HCT116 (cell line): ENCODE data around the gene BBS9. TPM values are rescaled to one million over a fixed set of nuclear protein-coding genes. Genes with fewer than 3 reads are reported as not detected.

Experiments used
- ATAC-seq: fragments of 200-7000 bp; cut with Tn5 transposase; 2 replicates; pipeline ENCODE4 v1.9.1; 2020; ENCODE audit warnings: mild to moderate bottlenecking, moderate library complexity
- BruUV-seq: library from RNA; stranded (reverse); fragments of 400-500 nt; replicated peaks from 2 replicates; lab custom pipeline; 2021; lab: Mats Ljungman, UMichigan
- CTCF ChIA-PET: fragments of 300-600 bp; sonication (Branson Sonifier 250); formaldehyde crosslinking; loops from one replicate; lab custom pipeline; 2021; ENCODE audit warnings: antibody characterized with exemption; lab: Charles Lee
- POLR2A ChIA-PET: fragments of 300-600, 350-600 bp; sonication (Branson Sonifier 250); formaldehyde crosslinking; loops from one replicate; lab custom pipeline; 2021; ENCODE audit warnings: antibody characterized with exemption; lab: Charles Lee
- RAD21 ChIA-PET, 2 experiments: fragments of 300-600 bp; sonication (Branson Sonifier 250); formaldehyde crosslinking; loops; one replicate each; lab custom pipeline; 2023; ENCODE audit warnings: low total read pairs in 2 of 2; ENCODE audit not compliant: uncharacterized antibody in 2 of 2, unreplicated experiment in 2 of 2, low non-redundant PET in 1 of 2; lab: Charles Lee
- DNase-seq: peaks from one replicate; pipeline ENCODE4 v3.0.0-alpha.2; 2010; ENCODE audit warnings: low read depth, low spot score
- H2AFZ ChIP-seq: fragments of 200-600 bp; shearing (Covaris generic), sonication (generic); 2 replicates; pipeline ENCODE4 v1.6.1; 2017; ENCODE audit warnings: low read depth, mixed run types, mixed read lengths, antibody characterized with exemption, low read length; ENCODE audit not compliant: poor library complexity, severe bottlenecking
- H3K27ac ChIP-seq: 2 replicates; pipeline ENCODE4 v1.5.1; 2012; ENCODE audit warnings: low read depth, low read length
- H3K27me3 ChIP-seq: fragments of 200-600 bp; sonication (generic); 2 replicates; pipeline ENCODE4 v1.6.1; 2016; ENCODE audit warnings: mixed run types, low read length, mixed read lengths; ENCODE audit not compliant: insufficient read depth
- H3K36me3 ChIP-seq, 2 experiments: fragments of 200-500 bp in 1 of 2; fragments of 200-600 bp in 1 of 2; sonication (Bioruptor generic) in 1 of 2; sonication (generic) in 1 of 2; 2 replicates each; pipeline versions ENCODE4 v1.5.1 to v1.6.1; 2014 to 2016; ENCODE audit warnings: low read length in 2 of 2, inconsistent platforms in 1 of 2, mixed read lengths in 1 of 2, mixed run types in 1 of 2; ENCODE audit not compliant: insufficient read depth in 2 of 2, control insufficient read depth in 1 of 2
- H3K4me1 ChIP-seq, 2 experiments: fragments of 200-600 bp in 1 of 2; sonication (generic) in 1 of 2; 2 replicates each; pipeline versions ENCODE4 v1.5.1 to v1.6.1; 2012 to 2017; ENCODE audit warnings: low read length in 2 of 2, inconsistent platforms in 1 of 2, mild to moderate bottlenecking in 1 of 2, mixed read lengths in 1 of 2, mixed run types in 1 of 2, moderate library complexity in 1 of 2; ENCODE audit not compliant: insufficient read depth in 2 of 2, control insufficient read depth in 1 of 2
- H3K4me2 ChIP-seq: fragments of 200-600 bp; sonication (generic); 2 replicates; pipeline ENCODE4 v1.6.1; 2017; ENCODE audit warnings: mixed run types, low read length, mixed read lengths
- H3K4me3 ChIP-seq, 2 experiments: fragments of 200-600 bp in 1 of 2; sonication (generic) in 1 of 2; replicated peaks in 1 of 2; 2 replicates each; pipeline ENCODE4 v1.5.1; 2011 to 2016; ENCODE audit warnings: low read length in 2 of 2, control low read depth in 1 of 2, low read depth in 1 of 2, mild to moderate bottlenecking in 1 of 2, mixed read lengths in 1 of 2, mixed run types in 1 of 2
- H3K79me2 ChIP-seq: fragments of 200-600 bp; sonication (generic); 2 replicates; pipeline ENCODE4 v1.6.1; 2017; ENCODE audit warnings: mild to moderate bottlenecking, mixed run types, low read length, moderate library complexity, mixed read lengths; ENCODE audit not compliant: insufficient read depth
- H3K9ac ChIP-seq: fragments of 200-600 bp; sonication (generic); 2 replicates; pipeline ENCODE4 v1.6.1; 2016; ENCODE audit warnings: low read length, mixed read lengths
- H3K9me2 ChIP-seq: fragments of 200-600 bp; sonication (generic), shearing (Covaris generic); 2 replicates; pipeline ENCODE4 v1.6.1; 2017; ENCODE audit warnings: mixed run types, mild to moderate bottlenecking, moderate library complexity; ENCODE audit not compliant: insufficient read depth
- H3K9me3 ChIP-seq, 2 experiments: fragments of 200-500 bp in 1 of 2; fragments of 200-600 bp in 1 of 2; sonication (Bioruptor generic) in 1 of 2; sonication (generic) in 1 of 2; 2 replicates each; pipeline ENCODE4 v1.6.1; 2014 to 2017; ENCODE audit warnings: low read length in 2 of 2, mixed read lengths in 2 of 2, inconsistent platforms in 1 of 2, low read depth in 1 of 2, mild to moderate bottlenecking in 1 of 2, mixed run types in 1 of 2, moderate library complexity in 1 of 2; ENCODE audit not compliant: control insufficient read depth in 1 of 2, insufficient read depth in 1 of 2
- H4K20me1 ChIP-seq: fragments of 200-600 bp; sonication (generic), shearing (Covaris generic); 2 replicates; pipeline ENCODE4 v1.6.1; 2017; ENCODE audit warnings: mixed run types, mild to moderate bottlenecking, moderate library complexity; ENCODE audit not compliant: insufficient read depth
- ATF3 ChIP-seq: IDR thresholded peaks from 2 replicates; pipeline ENCODE4 v1.6.1; 2012
- CEBPB ChIP-seq: IDR thresholded peaks from 2 replicates; pipeline ENCODE4 v1.6.1; 2012; ENCODE audit warnings: low read depth
- CTCF ChIP-seq, 3 experiments: fragments of 200-600 bp in 1 of 3; sonication (generic) in 1 of 3; IDR thresholded peaks in 2 of 3; conservative IDR thresholded peaks in 1 of 3; 2 replicates each; pipeline ENCODE4 v1.5.1; 2012 to 2017; ENCODE audit warnings: low read depth in 2 of 3, low read length in 2 of 3, antibody characterized with exemption in 1 of 3, borderline replicate concordance in 1 of 3, control low read depth in 1 of 3, mild to moderate bottlenecking in 1 of 3, mixed read lengths in 1 of 3, mixed run types in 1 of 3, moderate library complexity in 1 of 3; ENCODE audit not compliant: insufficient read depth in 1 of 3
- EGR1 ChIP-seq: IDR thresholded peaks from 2 replicates; pipeline ENCODE4 v1.6.1; 2012; ENCODE audit warnings: low read depth
- ELF1 ChIP-seq: IDR thresholded peaks from 2 replicates; pipeline ENCODE4 v1.6.1; 2012; ENCODE audit warnings: low read depth, borderline replicate concordance
- EZH2 ChIP-seq: fragments of 200-600 bp; sonication (generic); IDR thresholded peaks from 2 replicates; pipeline ENCODE4 v1.6.1; 2017; ENCODE audit warnings: antibody characterized with exemption, mixed run types
- EZH2phosphoT487 ChIP-seq: fragments of 200-600 bp; IDR thresholded peaks from 2 replicates; pipeline ENCODE4 v1.6.1; 2018; ENCODE audit warnings: antibody characterized with exemption, borderline replicate concordance
- FOSL1 ChIP-seq: IDR thresholded peaks from 2 replicates; pipeline ENCODE4 v1.6.1; 2012; ENCODE audit warnings: low read depth
- POLR2A ChIP-seq: IDR thresholded peaks from 2 replicates; pipeline ENCODE4 v1.7.0; 2011; ENCODE audit warnings: borderline replicate concordance; ENCODE audit not compliant: insufficient read depth, insufficient read length; ENCODE audit errors: extremely low read depth
- POLR2AphosphoS5 ChIP-seq: IDR thresholded peaks from 2 replicates; pipeline ENCODE4 v1.6.1; 2011; ENCODE audit warnings: mild to moderate bottlenecking, low read depth, low read length, moderate library complexity
- RAD21 ChIP-seq: IDR thresholded peaks from 2 replicates; pipeline ENCODE4 v1.6.1; 2012; ENCODE audit warnings: low read depth, mild to moderate bottlenecking
- REST ChIP-seq: IDR thresholded peaks from 2 replicates; pipeline ENCODE4 v1.6.1; 2012; ENCODE audit warnings: low read depth
- SIN3A ChIP-seq: IDR thresholded peaks from 2 replicates; pipeline ENCODE4 v1.6.1; 2012; ENCODE audit warnings: low read depth
- TCF7L2 ChIP-seq: IDR thresholded peaks from 2 replicates; pipeline ENCODE4 v1.7.0; 2011; ENCODE audit warnings: borderline replicate concordance, inconsistent platforms; ENCODE audit not compliant: insufficient read depth, insufficient read length; ENCODE audit errors: extremely low read depth
- YY1 ChIP-seq: IDR thresholded peaks from 2 replicates; pipeline ENCODE4 v1.6.1; 2011; ENCODE audit warnings: low read length, low read depth, moderate library complexity, mild to moderate bottlenecking; ENCODE audit not compliant: insufficient replicate concordance; ENCODE audit errors: extremely low read depth
- ZFX ChIP-seq: fragments of 450-650 bp; IDR thresholded peaks from 2 replicates; pipeline ENCODE4 v1.6.1; 2017
- intact Hi-C: fragments of 100-400 bp; cut with micrococcal nuclease; formaldehyde crosslinking; loops from 2 replicates; pipeline ENCODE4 v1.10.0; 2022
- total RNA-seq: library from RNA; stranded (reverse); gene quantifications from one replicate; pipeline ENCODE4 v1.2.1, GENCODE V29; 2021; ENCODE audit not compliant: unreplicated experiment
- TF ChIP-seq, protein P1 (sequence below): IDR thresholded peaks from 2 replicates; pipeline ENCODE4 v1.6.1; 2011; ENCODE audit warnings: mild to moderate bottlenecking, low read length, moderate library complexity; ENCODE audit not compliant: insufficient replicate concordance; ENCODE audit errors: extremely low read depth
- TF ChIP-seq, protein P2 (sequence below): IDR thresholded peaks from 2 replicates; pipeline ENCODE4 v1.6.1; 2012

BBS9 gene
- total RNA-seq, 1 experiment from 2014 or later: 7.1 TPM

DNA sequence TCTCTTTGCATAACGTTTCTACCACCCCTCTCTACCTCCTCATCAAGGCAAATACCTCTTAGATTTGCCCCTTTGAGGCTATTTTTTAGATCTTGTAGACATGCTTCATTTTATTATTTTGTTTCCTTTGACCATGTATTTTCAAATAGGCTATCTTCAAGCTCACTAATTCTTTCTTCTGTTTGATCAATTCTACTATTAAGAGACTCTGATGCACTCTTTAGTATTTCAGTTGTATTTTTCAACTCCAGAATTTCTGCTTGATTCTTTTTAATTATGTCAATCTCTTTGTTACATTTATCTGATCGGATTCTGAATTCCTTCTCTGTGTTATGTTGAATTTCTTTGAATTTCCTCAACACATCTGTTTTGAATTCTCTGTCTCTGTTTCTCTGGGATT lies 82.8 kb downstream of the BBS9 start:
- intact Hi-C loops: no loop called here
- H3K9me3 ChIP-seq: 0 out of 4 replicates have a peak, but pooled peaks cover 0 to 4% of the 10 kb centered on the region in 2 experiments
- TF ChIP-seq CEBPB: no peak
- no peak for TF ChIP-seq ZFX
- TF ChIP-seq ELF1: no peak
- no peak for TF ChIP-seq RAD21
- TF ChIP-seq REST: no peak
- TF ChIP-seq YY1: no peak
- TF ChIP-seq ATF3: no peak
- no peak for TF ChIP-seq FOSL1
- TF ChIP-seq SIN3A: no peak
- no peak for TF ChIP-seq TCF7L2
- TF ChIP-seq POLR2AphosphoS5: no peak
- TF ChIP-seq POLR2A: no peak
- TF ChIP-seq EZH2: no peak
- TF ChIP-seq, protein P1, sequence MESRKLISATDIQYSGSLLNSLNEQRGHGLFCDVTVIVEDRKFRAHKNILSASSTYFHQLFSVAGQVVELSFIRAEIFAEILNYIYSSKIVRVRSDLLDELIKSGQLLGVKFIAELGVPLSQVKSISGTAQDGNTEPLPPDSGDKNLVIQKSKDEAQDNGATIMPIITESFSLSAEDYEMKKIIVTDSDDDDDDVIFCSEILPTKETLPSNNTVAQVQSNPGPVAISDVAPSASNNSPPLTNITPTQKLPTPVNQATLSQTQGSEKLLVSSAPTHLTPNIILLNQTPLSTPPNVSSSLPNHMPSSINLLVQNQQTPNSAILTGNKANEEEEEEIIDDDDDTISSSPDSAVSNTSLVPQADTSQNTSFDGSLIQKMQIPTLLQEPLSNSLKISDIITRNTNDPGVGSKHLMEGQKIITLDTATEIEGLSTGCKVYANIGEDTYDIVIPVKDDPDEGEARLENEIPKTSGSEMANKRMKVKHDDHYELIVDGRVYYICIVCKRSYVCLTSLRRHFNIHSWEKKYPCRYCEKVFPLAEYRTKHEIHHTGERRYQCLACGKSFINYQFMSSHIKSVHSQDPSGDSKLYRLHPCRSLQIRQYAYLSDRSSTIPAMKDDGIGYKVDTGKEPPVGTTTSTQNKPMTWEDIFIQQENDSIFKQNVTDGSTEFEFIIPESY: no peak
- TF ChIP-seq, protein P2, sequence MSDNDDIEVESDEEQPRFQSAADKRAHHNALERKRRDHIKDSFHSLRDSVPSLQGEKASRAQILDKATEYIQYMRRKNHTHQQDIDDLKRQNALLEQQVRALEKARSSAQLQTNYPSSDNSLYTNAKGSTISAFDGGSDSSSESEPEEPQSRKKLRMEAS: no peak
- TF ChIP-seq EZH2phosphoT487: no peak
- TF ChIP-seq CTCF (IDR thresholded peaks at IDR 0.05 in 2 of 3, conservative IDR thresholded peaks at IDR 0.05 in 1 of 3; ENCODE audit: borderline replicate concordance in 1 of 3, insufficient read depth in 1 of 3, low read depth in 2 of 3, low read length in 2 of 3): no peak
- TF ChIP-seq EGR1: no peak
- H2AFZ ChIP-seq: no peak overlapping the region
- ATAC-seq (no peak), DNase-seq (no peak)
- ChIA-PET POLR2A (no interaction called here), RAD21 (no interaction called here), CTCF (no interaction called here)
- H3K4me2 ChIP-seq: no peak overlapping the region
- no peak overlapping the region for H3K27ac ChIP-seq
- no peaks in the 10 kb centered on the region for H3K79me2 ChIP-seq
- H3K9me2 ChIP-seq: no peaks in the 10 kb centered on the region
- no peaks in the 10 kb centered on the region for H3K36me3 ChIP-seq
- H4K20me1 ChIP-seq: no peaks in the 10 kb centered on the region
- H3K4me1 ChIP-seq: no peaks in the 10 kb centered on the region
- H3K27me3 ChIP-seq: no peaks in the 10 kb centered on the region
- H3K9ac ChIP-seq: no peak overlapping the region
- no peak overlapping the region for H3K4me3 ChIP-seq
- BruUV-seq: no TSS peak
